NCI-H146 (cell line): ENCODE results near the gene PHLDB2.

ENCODE experiments used
- DNase-seq: peaks from one replicate; lab custom pipeline; 2025; lab: John Stamatoyannopoulos, UW

The PHLDB2 gene

GRCh38 chr3:111965484-111965883 lies 106.4 kb downstream of the PHLDB2 start:
- DNase-seq: no peak

- no peak for DNase-seq
Observed at GRCh38 chr3:111967068-111967467, 108.0 kb downstream of the PHLDB2 start.

- DNase-seq: peak; percentile 87
Observed at GRCh38 chr3:111967651-111968274, 108.7 kb downstream of the PHLDB2 start.

- no peak for DNase-seq
Observed at GRCh38 chr3:111968319-111969054, 109.4 kb downstream of the PHLDB2 start.

- DNase-seq: no peak
Observed at GRCh38 chr3:111970376-111970775, 111.3 kb downstream of the PHLDB2 start.

- peak; percentile 82 for DNase-seq
Observed at GRCh38 chr3:111971533-111972130, 112.6 kb downstream of the PHLDB2 start.

- no peak for DNase-seq
Observed at GRCh38 chr3:111972891-111973290, 113.8 kb downstream of the PHLDB2 start.

- no peak for DNase-seq
Observed at GRCh38 chr3:111975131-111975530, 116.1 kb downstream of the PHLDB2 start.

- no peak for DNase-seq
Observed at GRCh38 chr3:111976254-111976653, 117.2 kb downstream of the PHLDB2 start.

GRCh38 chr3:111978583-111979433 lies 119.7 kb downstream of the PHLDB2 start, which contains the start of gene ABHD10:
ABHD10 (plus strand) TSS chr3:111979026; CDS start chr3:111979062, 36 bp downstream.
- peak; percentile 100 for DNase-seq

GRCh38 chr3:111979434-111980038 lies 120.5 kb downstream of the PHLDB2 start:
- peak; percentile 28 for DNase-seq

GRCh38 chr3:111980716-111981456 lies 121.8 kb downstream of the PHLDB2 start:
- no peak for DNase-seq

GRCh38 chr3:111981457-111981763 lies 122.3 kb downstream of the PHLDB2 start:
- DNase-seq: no peak

- no peak for DNase-seq
Observed at GRCh38 chr3:111984636-111985298, 125.7 kb downstream of the PHLDB2 start.

GRCh38 chr3:111986800-111987199 lies 127.7 kb downstream of the PHLDB2 start:
- no peak for DNase-seq

GRCh38 chr3:111989061-111989678 lies 130.1 kb downstream of the PHLDB2 start:
- DNase-seq: peak; percentile 82

- no peak for DNase-seq
Observed at GRCh38 chr3:111993038-111993437, 134.0 kb downstream of the PHLDB2 start.

- DNase-seq: peak; percentile 99
Observed at GRCh38 chr3:111998636-111999483, 139.8 kb downstream of the PHLDB2 start, which contains the start of gene TAGLN3. TAGLN3 (plus strand) TSS chr3:111998922; CDS start chr3:111999423, 501 bp downstream.
